HCT116 (cell line): ENCODE measurements around the gene CAMSAP1. TPM values are rescaled to one million over a fixed set of nuclear protein-coding genes. Genes with fewer than 3 reads are reported as not detected.

Experiments used
- ATAC-seq: fragments of 200-7000 bp; cut with Tn5 transposase; 2 replicates; pipeline ENCODE4 v1.9.1; 2020; ENCODE audit warnings: mild to moderate bottlenecking, moderate library complexity
- BruUV-seq: library from RNA; stranded (reverse); fragments of 400-500 nt; replicated peaks from 2 replicates; lab custom pipeline; 2021; lab: Mats Ljungman, UMichigan
- CTCF ChIA-PET: fragments of 300-600 bp; sonication (Branson Sonifier 250); formaldehyde crosslinking; loops from one replicate; lab custom pipeline; 2021; ENCODE audit warnings: antibody characterized with exemption; lab: Charles Lee
- POLR2A ChIA-PET: fragments of 300-600, 350-600 bp; sonication (Branson Sonifier 250); formaldehyde crosslinking; loops from one replicate; lab custom pipeline; 2021; ENCODE audit warnings: antibody characterized with exemption; lab: Charles Lee
- RAD21 ChIA-PET, 2 experiments: fragments of 300-600 bp; sonication (Branson Sonifier 250); formaldehyde crosslinking; loops; one replicate each; lab custom pipeline; 2023; ENCODE audit warnings: low total read pairs in 2 of 2; ENCODE audit not compliant: uncharacterized antibody in 2 of 2, unreplicated experiment in 2 of 2, low non-redundant PET in 1 of 2; lab: Charles Lee
- DNase-seq: peaks from one replicate; pipeline ENCODE4 v3.0.0-alpha.2; 2010; ENCODE audit warnings: low read depth, low spot score
- H2AFZ ChIP-seq: fragments of 200-600 bp; shearing (Covaris generic), sonication (generic); 2 replicates; pipeline ENCODE4 v1.6.1; 2017; ENCODE audit warnings: low read depth, mixed run types, mixed read lengths, antibody characterized with exemption, low read length; ENCODE audit not compliant: poor library complexity, severe bottlenecking
- H3K27ac ChIP-seq: 2 replicates; pipeline ENCODE4 v1.5.1; 2012; ENCODE audit warnings: low read depth, low read length
- H3K27me3 ChIP-seq: fragments of 200-600 bp; sonication (generic); 2 replicates; pipeline ENCODE4 v1.6.1; 2016; ENCODE audit warnings: mixed run types, low read length, mixed read lengths; ENCODE audit not compliant: insufficient read depth
- H3K36me3 ChIP-seq, 2 experiments: fragments of 200-500 bp in 1 of 2; fragments of 200-600 bp in 1 of 2; sonication (Bioruptor generic) in 1 of 2; sonication (generic) in 1 of 2; 2 replicates each; pipeline versions ENCODE4 v1.5.1 to v1.6.1; 2014 to 2016; ENCODE audit warnings: low read length in 2 of 2, inconsistent platforms in 1 of 2, mixed read lengths in 1 of 2, mixed run types in 1 of 2; ENCODE audit not compliant: insufficient read depth in 2 of 2, control insufficient read depth in 1 of 2
- H3K4me1 ChIP-seq, 2 experiments: fragments of 200-600 bp in 1 of 2; sonication (generic) in 1 of 2; 2 replicates each; pipeline versions ENCODE4 v1.5.1 to v1.6.1; 2012 to 2017; ENCODE audit warnings: low read length in 2 of 2, inconsistent platforms in 1 of 2, mild to moderate bottlenecking in 1 of 2, mixed read lengths in 1 of 2, mixed run types in 1 of 2, moderate library complexity in 1 of 2; ENCODE audit not compliant: insufficient read depth in 2 of 2, control insufficient read depth in 1 of 2
- H3K4me2 ChIP-seq: fragments of 200-600 bp; sonication (generic); 2 replicates; pipeline ENCODE4 v1.6.1; 2017; ENCODE audit warnings: mixed run types, low read length, mixed read lengths
- H3K4me3 ChIP-seq, 2 experiments: fragments of 200-600 bp in 1 of 2; sonication (generic) in 1 of 2; replicated peaks in 1 of 2; 2 replicates each; pipeline ENCODE4 v1.5.1; 2011 to 2016; ENCODE audit warnings: low read length in 2 of 2, control low read depth in 1 of 2, low read depth in 1 of 2, mild to moderate bottlenecking in 1 of 2, mixed read lengths in 1 of 2, mixed run types in 1 of 2
- H3K79me2 ChIP-seq: fragments of 200-600 bp; sonication (generic); 2 replicates; pipeline ENCODE4 v1.6.1; 2017; ENCODE audit warnings: mild to moderate bottlenecking, mixed run types, low read length, moderate library complexity, mixed read lengths; ENCODE audit not compliant: insufficient read depth
- H3K9ac ChIP-seq: fragments of 200-600 bp; sonication (generic); 2 replicates; pipeline ENCODE4 v1.6.1; 2016; ENCODE audit warnings: low read length, mixed read lengths
- H3K9me2 ChIP-seq: fragments of 200-600 bp; sonication (generic), shearing (Covaris generic); 2 replicates; pipeline ENCODE4 v1.6.1; 2017; ENCODE audit warnings: mixed run types, mild to moderate bottlenecking, moderate library complexity; ENCODE audit not compliant: insufficient read depth
- H3K9me3 ChIP-seq, 2 experiments: fragments of 200-500 bp in 1 of 2; fragments of 200-600 bp in 1 of 2; sonication (Bioruptor generic) in 1 of 2; sonication (generic) in 1 of 2; 2 replicates each; pipeline ENCODE4 v1.6.1; 2014 to 2017; ENCODE audit warnings: low read length in 2 of 2, mixed read lengths in 2 of 2, inconsistent platforms in 1 of 2, low read depth in 1 of 2, mild to moderate bottlenecking in 1 of 2, mixed run types in 1 of 2, moderate library complexity in 1 of 2; ENCODE audit not compliant: control insufficient read depth in 1 of 2, insufficient read depth in 1 of 2
- H4K20me1 ChIP-seq: fragments of 200-600 bp; sonication (generic), shearing (Covaris generic); 2 replicates; pipeline ENCODE4 v1.6.1; 2017; ENCODE audit warnings: mixed run types, mild to moderate bottlenecking, moderate library complexity; ENCODE audit not compliant: insufficient read depth
- CEBPB ChIP-seq: IDR thresholded peaks from 2 replicates; pipeline ENCODE4 v1.6.1; 2012; ENCODE audit warnings: low read depth
- EGR1 ChIP-seq: IDR thresholded peaks from 2 replicates; pipeline ENCODE4 v1.6.1; 2012; ENCODE audit warnings: low read depth
- ELF1 ChIP-seq: IDR thresholded peaks from 2 replicates; pipeline ENCODE4 v1.6.1; 2012; ENCODE audit warnings: low read depth, borderline replicate concordance
- EZH2phosphoT487 ChIP-seq: fragments of 200-600 bp; IDR thresholded peaks from 2 replicates; pipeline ENCODE4 v1.6.1; 2018; ENCODE audit warnings: antibody characterized with exemption, borderline replicate concordance
- JUND ChIP-seq: IDR thresholded peaks from 2 replicates; pipeline ENCODE4 v1.6.1; 2012
- POLR2AphosphoS5 ChIP-seq: IDR thresholded peaks from 2 replicates; pipeline ENCODE4 v1.6.1; 2011; ENCODE audit warnings: mild to moderate bottlenecking, low read depth, low read length, moderate library complexity
- SIN3A ChIP-seq: IDR thresholded peaks from 2 replicates; pipeline ENCODE4 v1.6.1; 2012; ENCODE audit warnings: low read depth
- SP1 ChIP-seq: IDR thresholded peaks from 2 replicates; pipeline ENCODE4 v1.6.1; 2012; ENCODE audit warnings: low read depth
- SRF ChIP-seq: IDR thresholded peaks from 2 replicates; pipeline ENCODE4 v1.6.1; 2012; ENCODE audit warnings: low read depth
- TCF7L2 ChIP-seq: IDR thresholded peaks from 2 replicates; pipeline ENCODE4 v1.7.0; 2011; ENCODE audit warnings: borderline replicate concordance, inconsistent platforms; ENCODE audit not compliant: insufficient read depth, insufficient read length; ENCODE audit errors: extremely low read depth
- YY1 ChIP-seq: IDR thresholded peaks from 2 replicates; pipeline ENCODE4 v1.6.1; 2011; ENCODE audit warnings: low read length, low read depth, moderate library complexity, mild to moderate bottlenecking; ENCODE audit not compliant: insufficient replicate concordance; ENCODE audit errors: extremely low read depth
- ZNF274 ChIP-seq: fragments of 200-500 bp; sonication (Bioruptor generic); IDR thresholded peaks from 2 replicates; pipeline ENCODE4 v1.6.1; 2014; ENCODE audit warnings: mild to moderate bottlenecking, low read depth, low read length, inconsistent platforms
- intact Hi-C: fragments of 100-400 bp; cut with micrococcal nuclease; formaldehyde crosslinking; loops from 2 replicates; pipeline ENCODE4 v1.10.0; 2022
- total RNA-seq: library from RNA; stranded (reverse); gene quantifications from one replicate; pipeline ENCODE4 v1.2.1, GENCODE V29; 2021; ENCODE audit not compliant: unreplicated experiment
- TF ChIP-seq, protein P1 (sequence below): IDR thresholded peaks from 2 replicates; pipeline ENCODE4 v1.6.1; 2012
- TF ChIP-seq, protein P2 (sequence below), 3 experiments: fragments of 200-600 bp in 1 of 3; sonication (generic) in 1 of 3; IDR thresholded peaks in 2 of 3; conservative IDR thresholded peaks in 1 of 3; 2 replicates each; pipeline ENCODE4 v1.5.1; 2012 to 2017; ENCODE audit warnings: low read depth in 2 of 3, low read length in 2 of 3, antibody characterized with exemption in 1 of 3, borderline replicate concordance in 1 of 3, control low read depth in 1 of 3, mild to moderate bottlenecking in 1 of 3, mixed read lengths in 1 of 3, mixed run types in 1 of 3, moderate library complexity in 1 of 3; ENCODE audit not compliant: insufficient read depth in 1 of 3
- TF ChIP-seq, protein P3 (sequence below): IDR thresholded peaks from 2 replicates; pipeline ENCODE4 v1.6.1; 2012; ENCODE audit warnings: low read depth
- TF ChIP-seq, protein P4 (sequence below): IDR thresholded peaks from 2 replicates; pipeline ENCODE4 v1.6.1; 2012

The CAMSAP1 gene
- total RNA-seq, 1 experiment from 2014 or later, result 33.1 TPM

DNA sequence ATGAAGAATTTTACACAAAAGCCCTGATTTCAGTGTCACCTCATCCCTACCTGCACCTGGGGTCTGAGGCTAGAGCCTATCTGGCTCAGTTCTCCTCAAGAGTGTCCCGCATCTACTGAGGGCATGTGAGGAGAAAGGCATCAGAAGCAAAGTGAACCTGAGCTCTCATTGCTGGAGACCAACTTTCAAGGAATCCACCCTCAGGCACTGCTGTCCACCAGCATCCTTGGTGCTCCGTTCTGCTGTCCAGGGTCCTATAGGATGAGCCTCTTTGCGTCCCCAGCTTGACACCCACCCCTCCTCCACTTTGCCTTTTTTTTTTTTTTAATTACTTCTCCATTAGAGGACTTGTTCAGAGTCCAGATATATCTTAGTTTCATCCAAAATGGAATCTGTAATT lies 49.5 kb downstream of the CAMSAP1 start:
- ChIA-PET POLR2A (no interaction called here), CTCF (no interaction called here), RAD21 (no interaction called here)
- no peaks in the 10 kb centered on the region for H3K9me2 ChIP-seq
- no peak overlapping the region for H3K27ac ChIP-seq
- DNase-seq (no peak), ATAC-seq (no peak)
- H3K79me2 ChIP-seq, result peaks cover 22% of the 10 kb centered on the region
- 0 out of 4 replicates have a peak, but pooled peaks cover 2 to 4% of the 10 kb centered on the region in 2 experiments for H3K36me3 ChIP-seq
- BruUV-seq, result no TSS peak
- no peak overlapping the region for H3K4me3 ChIP-seq
- intact Hi-C loops, result no loop called here
- H3K27me3 ChIP-seq, result no peaks in the 10 kb centered on the region
- H4K20me1 ChIP-seq, result no peaks in the 10 kb centered on the region; the same call in 1 of the 2 replicates
- no peak for TF ChIP-seq JUND
- no peak for TF ChIP-seq CEBPB
- TF ChIP-seq ELF1, result no peak
- TF ChIP-seq YY1, result no peak
- no peak for TF ChIP-seq EGR1
- TF ChIP-seq, protein P1, sequence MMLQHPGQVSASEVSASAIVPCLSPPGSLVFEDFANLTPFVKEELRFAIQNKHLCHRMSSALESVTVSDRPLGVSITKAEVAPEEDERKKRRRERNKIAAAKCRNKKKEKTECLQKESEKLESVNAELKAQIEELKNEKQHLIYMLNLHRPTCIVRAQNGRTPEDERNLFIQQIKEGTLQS, result no peak
- TF ChIP-seq POLR2AphosphoS5, result no peak
- TF ChIP-seq EZH2phosphoT487, result no peak
- H3K9ac ChIP-seq, result no peak overlapping the region
- no peak overlapping the region for H3K4me2 ChIP-seq
- no peak overlapping the region for H2AFZ ChIP-seq
- H3K4me1 ChIP-seq, result peaks cover 0 to 17% of the 10 kb centered on the region in 2 experiments; a peak in 1 of 4 replicates
- no peaks in the 10 kb centered on the region for H3K9me3 ChIP-seq

DNA sequence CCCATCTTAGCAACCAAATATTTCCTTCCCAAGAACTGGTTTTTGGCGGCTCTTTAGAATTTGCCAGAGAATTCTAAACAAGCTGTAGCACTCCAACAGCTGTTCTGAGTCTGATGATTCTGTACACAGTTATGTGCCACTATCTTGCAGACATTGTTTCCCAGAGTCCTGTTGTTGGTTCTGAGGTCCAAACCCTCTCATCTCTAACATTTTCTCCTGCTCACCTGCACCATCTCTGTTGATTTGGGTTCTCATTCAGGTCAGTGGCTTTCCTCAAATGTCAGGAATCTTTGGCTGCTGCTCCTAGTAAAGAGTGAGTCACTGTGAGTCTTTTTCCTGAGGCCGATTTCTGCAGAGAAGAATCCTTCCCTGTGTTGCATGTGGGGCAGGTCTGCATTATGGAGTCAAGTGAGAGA lies 50.0 kb downstream of the CAMSAP1 start:
- Histone ChIP-seq H3K9me2 (no peaks in the 10 kb centered on the region), H3K36me3 (0 out of 4 replicates have a peak, but pooled peaks cover 2 to 4% of the 10 kb centered on the region in 2 experiments), H3K79me2 (peaks cover 18% of the 10 kb centered on the region; the same call in 1 of the 2 replicates), H3K27me3 (no peaks in the 10 kb centered on the region), H3K27ac (no peak overlapping the region), H3K4me3 (no peak overlapping the region), H3K9ac (no peak overlapping the region), H3K9me3 (no peaks in the 10 kb centered on the region), H3K4me1 (peaks cover 0 to 17% of the 10 kb centered on the region in 2 experiments; a peak in 1 of 4 replicates), H4K20me1 (no peaks in the 10 kb centered on the region), H3K4me2 (no peak overlapping the region), H2AFZ (no peak overlapping the region)
- RAD21 ChIA-PET, result no interaction called here
- ATAC-seq (no peak), DNase-seq (no peak)
- intact Hi-C loops, result no loop called here
- BruUV-seq, result no TSS peak
- POLR2A ChIA-PET, result no interaction called here
- CTCF ChIA-PET, result no interaction called here
- TF ChIP-seq ZNF274, result no peak
- TF ChIP-seq POLR2AphosphoS5, result no peak
- TF ChIP-seq, protein P2, sequence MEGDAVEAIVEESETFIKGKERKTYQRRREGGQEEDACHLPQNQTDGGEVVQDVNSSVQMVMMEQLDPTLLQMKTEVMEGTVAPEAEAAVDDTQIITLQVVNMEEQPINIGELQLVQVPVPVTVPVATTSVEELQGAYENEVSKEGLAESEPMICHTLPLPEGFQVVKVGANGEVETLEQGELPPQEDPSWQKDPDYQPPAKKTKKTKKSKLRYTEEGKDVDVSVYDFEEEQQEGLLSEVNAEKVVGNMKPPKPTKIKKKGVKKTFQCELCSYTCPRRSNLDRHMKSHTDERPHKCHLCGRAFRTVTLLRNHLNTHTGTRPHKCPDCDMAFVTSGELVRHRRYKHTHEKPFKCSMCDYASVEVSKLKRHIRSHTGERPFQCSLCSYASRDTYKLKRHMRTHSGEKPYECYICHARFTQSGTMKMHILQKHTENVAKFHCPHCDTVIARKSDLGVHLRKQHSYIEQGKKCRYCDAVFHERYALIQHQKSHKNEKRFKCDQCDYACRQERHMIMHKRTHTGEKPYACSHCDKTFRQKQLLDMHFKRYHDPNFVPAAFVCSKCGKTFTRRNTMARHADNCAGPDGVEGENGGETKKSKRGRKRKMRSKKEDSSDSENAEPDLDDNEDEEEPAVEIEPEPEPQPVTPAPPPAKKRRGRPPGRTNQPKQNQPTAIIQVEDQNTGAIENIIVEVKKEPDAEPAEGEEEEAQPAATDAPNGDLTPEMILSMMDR (IDR thresholded peaks at IDR 0.05 in 2 of 3, conservative IDR thresholded peaks at IDR 0.05 in 1 of 3; ENCODE audit: borderline replicate concordance in 1 of 3, insufficient read depth in 1 of 3, low read depth in 2 of 3, low read length in 2 of 3), result no peak
- TF ChIP-seq EZH2phosphoT487, result no peak
- TF ChIP-seq SRF, result no peak
- TF ChIP-seq TCF7L2, result no peak
- TF ChIP-seq, protein P3, sequence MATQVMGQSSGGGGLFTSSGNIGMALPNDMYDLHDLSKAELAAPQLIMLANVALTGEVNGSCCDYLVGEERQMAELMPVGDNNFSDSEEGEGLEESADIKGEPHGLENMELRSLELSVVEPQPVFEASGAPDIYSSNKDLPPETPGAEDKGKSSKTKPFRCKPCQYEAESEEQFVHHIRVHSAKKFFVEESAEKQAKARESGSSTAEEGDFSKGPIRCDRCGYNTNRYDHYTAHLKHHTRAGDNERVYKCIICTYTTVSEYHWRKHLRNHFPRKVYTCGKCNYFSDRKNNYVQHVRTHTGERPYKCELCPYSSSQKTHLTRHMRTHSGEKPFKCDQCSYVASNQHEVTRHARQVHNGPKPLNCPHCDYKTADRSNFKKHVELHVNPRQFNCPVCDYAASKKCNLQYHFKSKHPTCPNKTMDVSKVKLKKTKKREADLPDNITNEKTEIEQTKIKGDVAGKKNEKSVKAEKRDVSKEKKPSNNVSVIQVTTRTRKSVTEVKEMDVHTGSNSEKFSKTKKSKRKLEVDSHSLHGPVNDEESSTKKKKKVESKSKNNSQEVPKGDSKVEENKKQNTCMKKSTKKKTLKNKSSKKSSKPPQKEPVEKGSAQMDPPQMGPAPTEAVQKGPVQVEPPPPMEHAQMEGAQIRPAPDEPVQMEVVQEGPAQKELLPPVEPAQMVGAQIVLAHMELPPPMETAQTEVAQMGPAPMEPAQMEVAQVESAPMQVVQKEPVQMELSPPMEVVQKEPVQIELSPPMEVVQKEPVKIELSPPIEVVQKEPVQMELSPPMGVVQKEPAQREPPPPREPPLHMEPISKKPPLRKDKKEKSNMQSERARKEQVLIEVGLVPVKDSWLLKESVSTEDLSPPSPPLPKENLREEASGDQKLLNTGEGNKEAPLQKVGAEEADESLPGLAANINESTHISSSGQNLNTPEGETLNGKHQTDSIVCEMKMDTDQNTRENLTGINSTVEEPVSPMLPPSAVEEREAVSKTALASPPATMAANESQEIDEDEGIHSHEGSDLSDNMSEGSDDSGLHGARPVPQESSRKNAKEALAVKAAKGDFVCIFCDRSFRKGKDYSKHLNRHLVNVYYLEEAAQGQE, result no peak
- TF ChIP-seq SIN3A, result no peak
- TF ChIP-seq SP1, result no peak
- TF ChIP-seq, protein P4, sequence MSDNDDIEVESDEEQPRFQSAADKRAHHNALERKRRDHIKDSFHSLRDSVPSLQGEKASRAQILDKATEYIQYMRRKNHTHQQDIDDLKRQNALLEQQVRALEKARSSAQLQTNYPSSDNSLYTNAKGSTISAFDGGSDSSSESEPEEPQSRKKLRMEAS, result no peak
